ENCODE results near the gene TMEM235.
"Not testable (repeated sequence)": the region's sequence is repeated elsewhere in the genome, so short reads cannot be mapped to it uniquely, and the experiment has no call there.

The TMEM235 gene

GRCh38 chr17:78252701-78253635, 21.5 kb downstream of the TMEM235 start:
- no peak overlapping the region for H3K27ac ChIP-seq
- no peaks in the 10 kb centered on the region for H3K36me3 ChIP-seq (ENCODE audit: insufficient read depth, low read length)
- DNase-seq (ENCODE audit: low read depth, low spot score) = no peak
- no peak overlapping the region for H3K9ac ChIP-seq (ENCODE audit: insufficient read length)
- TF ChIP-seq POLR2AphosphoS5 (IDR thresholded peaks at IDR 0.05; ENCODE audit: borderline replicate concordance, low read depth, low read length) (no peak), EZH2 (IDR thresholded peaks at IDR 0.05) (no peak), FOXP2 (optimal IDR thresholded peaks at IDR 0.05; ENCODE audit: control extremely low read depth, extremely low read length, insufficient read depth) (no peak)
- no peaks in the 10 kb centered on the region for H3K9me3 ChIP-seq (ENCODE audit: low read depth, low read length)
- no peak overlapping the region for H3K4me3 ChIP-seq

GRCh38 chr17:78253636-78253945, 22.2 kb downstream of the TMEM235 start:
- DNase-seq (ENCODE audit: low read depth, low spot score); H3K36me3 ChIP-seq (ENCODE audit: insufficient read depth, low read length); H3K27ac ChIP-seq; H3K9me3 ChIP-seq (ENCODE audit: low read depth, low read length); H3K9ac ChIP-seq (ENCODE audit: insufficient read length): not testable (repeated sequence)
- peak overlapping the region; percentile 99 for H3K4me3 ChIP-seq

- H3K9ac ChIP-seq (ENCODE audit: insufficient read length) = peak overlapping the region; percentile 84
- DNase-seq (ENCODE audit: low read depth, low spot score) = peak; percentile 37
- no peak overlapping the region for H3K27ac ChIP-seq
- H3K36me3 ChIP-seq (ENCODE audit: insufficient read depth, low read length) = no peaks in the 10 kb centered on the region
- H3K4me3 ChIP-seq = peak overlapping the region; percentile 99
- TF ChIP-seq EZH2 (IDR thresholded peaks at IDR 0.05) (no peak), FOXP2 (optimal IDR thresholded peaks at IDR 0.05; ENCODE audit: control extremely low read depth, extremely low read length, insufficient read depth) (no peak), POLR2AphosphoS5 (IDR thresholded peaks at IDR 0.05; ENCODE audit: borderline replicate concordance, low read depth, low read length) (peak; percentile 66)
- H3K9me3 ChIP-seq (ENCODE audit: low read depth, low read length) = no peaks in the 10 kb centered on the region
Observed at GRCh38 chr17:78253946-78254672, 22.7 kb downstream of the TMEM235 start.

GRCh38 chr17:78255029-78255656, 23.7 kb downstream of the TMEM235 start:
- Histone ChIP-seq H3K36me3 (ENCODE audit: insufficient read depth, low read length) (no peaks in the 10 kb centered on the region), H3K9ac (ENCODE audit: insufficient read length) (no peak overlapping the region), H3K27ac (0 out of 2 replicates have a peak overlapping the region, but pooled peaks have one; percentile 34), H3K9me3 (ENCODE audit: low read depth, low read length) (no peaks in the 10 kb centered on the region), H3K4me3 (no peak overlapping the region)
- no peak for DNase-seq (ENCODE audit: low read depth, low spot score)
- no peak for TF ChIP-seq EZH2 (IDR thresholded peaks at IDR 0.05)
- TF ChIP-seq FOXP2 (optimal IDR thresholded peaks at IDR 0.05; ENCODE audit: control extremely low read depth, extremely low read length, insufficient read depth) = no peak
- no peak for TF ChIP-seq POLR2AphosphoS5 (IDR thresholded peaks at IDR 0.05; ENCODE audit: borderline replicate concordance, low read depth, low read length)

- Histone ChIP-seq H3K27ac (peak overlapping the region; percentile 34), H3K9ac (ENCODE audit: insufficient read length) (no peak overlapping the region), H3K36me3 (ENCODE audit: insufficient read depth, low read length) (no peaks in the 10 kb centered on the region), H3K4me3 (no peak overlapping the region), H3K9me3 (ENCODE audit: low read depth, low read length) (no peaks in the 10 kb centered on the region)
- TF ChIP-seq POLR2AphosphoS5 (IDR thresholded peaks at IDR 0.05; ENCODE audit: borderline replicate concordance, low read depth, low read length) (no peak), FOXP2 (optimal IDR thresholded peaks at IDR 0.05; ENCODE audit: control extremely low read depth, extremely low read length, insufficient read depth) (no peak), EZH2 (IDR thresholded peaks at IDR 0.05) (no peak)
- no peak for DNase-seq (ENCODE audit: low read depth, low spot score)
Observed at GRCh38 chr17:78255953-78256706, 24.7 kb downstream of the TMEM235 start.

- TF ChIP-seq POLR2AphosphoS5 (IDR thresholded peaks at IDR 0.05; ENCODE audit: borderline replicate concordance, low read depth, low read length) (no peak), FOXP2 (optimal IDR thresholded peaks at IDR 0.05; ENCODE audit: control extremely low read depth, extremely low read length, insufficient read depth) (no peak), EZH2 (IDR thresholded peaks at IDR 0.05) (no peak)
- Histone ChIP-seq H3K36me3 (ENCODE audit: insufficient read depth, low read length) (no peaks in the 10 kb centered on the region), H3K4me3 (no peak overlapping the region), H3K27ac (peak overlapping the region; percentile 30; the same call in 1 of the 2 replicates), H3K9me3 (ENCODE audit: low read depth, low read length) (no peaks in the 10 kb centered on the region), H3K9ac (ENCODE audit: insufficient read length) (no peak overlapping the region)
- no peak for DNase-seq (ENCODE audit: low read depth, low spot score)
Observed at GRCh38 chr17:78256707-78257591, 25.5 kb downstream of the TMEM235 start.

- H3K9ac ChIP-seq (ENCODE audit: insufficient read length) = no peak overlapping the region
- H3K36me3 ChIP-seq (ENCODE audit: insufficient read depth, low read length) = no peaks in the 10 kb centered on the region
- peak overlapping the region; percentile 19; the same call in 1 of the 2 replicates for H3K27ac ChIP-seq
- no peak overlapping the region for H3K4me3 ChIP-seq
- TF ChIP-seq EZH2 (IDR thresholded peaks at IDR 0.05) (no peak), POLR2AphosphoS5 (IDR thresholded peaks at IDR 0.05; ENCODE audit: borderline replicate concordance, low read depth, low read length) (no peak), FOXP2 (optimal IDR thresholded peaks at IDR 0.05; ENCODE audit: control extremely low read depth, extremely low read length, insufficient read depth) (no peak)
- H3K9me3 ChIP-seq (ENCODE audit: low read depth, low read length) = no peaks in the 10 kb centered on the region
- DNase-seq (ENCODE audit: low read depth, low spot score) = no peak
Observed at GRCh38 chr17:78257810-78258322, 26.4 kb downstream of the TMEM235 start.

Data from SK-N-MC (cell line).